Neural crest cell (in vitro differentiated cells): Measurements from ENCODE around the gene ANKRD28. TPM values are rescaled to one million over a fixed set of nuclear protein-coding genes. Genes with fewer than 3 reads are reported as not detected.

ENCODE experiments used
- DNase-seq: peaks from one replicate; pipeline ENCODE4 v3.0.0; 2021; ENCODE audit warnings: low read depth, mixed read lengths, low spot score
- H3K27ac Mint-ChIP-seq: one replicate; pipeline ENCODE4 v1.8.0; 2021; ENCODE audit warnings: mild to moderate bottlenecking, mixed read lengths; ENCODE audit not compliant: unreplicated experiment
- H3K27me3 Mint-ChIP-seq: 2 replicates; pipeline ENCODE4 v1.8.0; 2021; ENCODE audit warnings: low read depth, mild to moderate bottlenecking, mixed read lengths
- H3K36me3 Mint-ChIP-seq: 2 replicates; pipeline ENCODE4 v1.8.0; 2021; ENCODE audit warnings: low read depth, mild to moderate bottlenecking, mixed read lengths
- H3K4me1 Mint-ChIP-seq: 2 replicates; pipeline ENCODE4 v1.8.0; 2021; ENCODE audit warnings: mixed read lengths
- H3K4me3 Mint-ChIP-seq: one replicate; pipeline ENCODE4 v1.8.0; 2021; ENCODE audit warnings: mild to moderate bottlenecking, mixed read lengths
- H3K9me3 Mint-ChIP-seq: 2 replicates; pipeline ENCODE4 v1.8.0; 2021; ENCODE audit warnings: mixed read lengths
- total RNA-seq: library from RNA; stranded (reverse); gene quantifications from 2 replicates; pipeline ENCODE4 v1.2.1, GENCODE V29; 2021
- TF ChIP-seq, protein P1 (sequence below): fragments of 200-600 bp; sonication (generic); conservative IDR thresholded peaks from 2 replicates; pipeline ENCODE4 v1.5.0; 2021; ENCODE audit warnings: antibody characterized with exemption, mild to moderate bottlenecking

ANKRD28 gene
- total RNA-seq, 1 donor from 2014 or later, result 34.6 TPM

DNA sequence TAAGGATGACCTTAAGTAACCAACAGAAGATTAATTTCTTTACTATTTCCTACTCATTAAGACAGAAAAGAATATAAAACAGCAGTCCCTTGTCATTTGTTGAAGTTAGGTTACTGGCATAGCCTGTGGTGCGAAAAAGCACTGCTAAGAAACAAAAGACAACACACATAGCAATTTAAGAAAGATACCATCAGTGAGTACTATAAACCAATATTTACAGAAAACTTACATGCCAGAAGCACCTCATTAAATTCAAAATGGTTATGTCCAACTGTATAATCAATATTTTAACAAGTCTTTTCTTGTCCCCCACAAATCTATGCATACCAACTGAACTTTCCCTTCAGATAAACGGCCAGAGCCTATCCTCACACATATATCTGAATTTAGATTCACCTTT is 42.0 kb downstream of the ANKRD28 start:
- no peaks in the 10 kb centered on the region for H3K27me3 Mint-ChIP-seq
- H3K4me3 Mint-ChIP-seq, result no peak overlapping the region
- TF ChIP-seq, protein P1, sequence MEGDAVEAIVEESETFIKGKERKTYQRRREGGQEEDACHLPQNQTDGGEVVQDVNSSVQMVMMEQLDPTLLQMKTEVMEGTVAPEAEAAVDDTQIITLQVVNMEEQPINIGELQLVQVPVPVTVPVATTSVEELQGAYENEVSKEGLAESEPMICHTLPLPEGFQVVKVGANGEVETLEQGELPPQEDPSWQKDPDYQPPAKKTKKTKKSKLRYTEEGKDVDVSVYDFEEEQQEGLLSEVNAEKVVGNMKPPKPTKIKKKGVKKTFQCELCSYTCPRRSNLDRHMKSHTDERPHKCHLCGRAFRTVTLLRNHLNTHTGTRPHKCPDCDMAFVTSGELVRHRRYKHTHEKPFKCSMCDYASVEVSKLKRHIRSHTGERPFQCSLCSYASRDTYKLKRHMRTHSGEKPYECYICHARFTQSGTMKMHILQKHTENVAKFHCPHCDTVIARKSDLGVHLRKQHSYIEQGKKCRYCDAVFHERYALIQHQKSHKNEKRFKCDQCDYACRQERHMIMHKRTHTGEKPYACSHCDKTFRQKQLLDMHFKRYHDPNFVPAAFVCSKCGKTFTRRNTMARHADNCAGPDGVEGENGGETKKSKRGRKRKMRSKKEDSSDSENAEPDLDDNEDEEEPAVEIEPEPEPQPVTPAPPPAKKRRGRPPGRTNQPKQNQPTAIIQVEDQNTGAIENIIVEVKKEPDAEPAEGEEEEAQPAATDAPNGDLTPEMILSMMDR, result no peak
- no peak overlapping the region for H3K27ac Mint-ChIP-seq
- H3K9me3 Mint-ChIP-seq, result no peaks in the 10 kb centered on the region
- no peak for DNase-seq
- peaks cover 3% of the 10 kb centered on the region for H3K36me3 Mint-ChIP-seq
- peaks cover 13% of the 10 kb centered on the region for H3K4me1 Mint-ChIP-seq

DNA sequence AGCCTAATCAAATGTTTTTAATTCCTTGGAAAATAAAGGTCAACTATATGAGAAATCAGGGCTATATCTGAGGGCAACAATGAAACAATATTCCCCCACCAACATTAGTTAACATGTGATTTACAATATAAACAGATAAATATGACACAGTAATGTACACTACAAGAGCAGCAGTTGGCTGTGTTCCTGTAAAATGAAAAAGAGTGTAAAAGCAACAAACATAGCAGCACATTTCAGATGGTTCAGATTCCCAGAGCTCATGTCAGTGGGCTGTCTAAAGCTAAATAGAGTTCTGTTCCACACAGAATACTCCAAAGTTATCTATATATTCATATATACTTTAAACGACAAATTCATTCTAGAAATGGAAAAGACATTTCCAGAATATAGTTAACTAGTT is 42.6 kb downstream of the ANKRD28 start:
- TF ChIP-seq, protein P1, result no peak
- Mint-ChIP-seq H3K27me3 (no peaks in the 10 kb centered on the region), H3K36me3 (peaks cover 3% of the 10 kb centered on the region), H3K4me1 (peaks cover 13% of the 10 kb centered on the region), H3K9me3 (no peaks in the 10 kb centered on the region), H3K27ac (no peak overlapping the region), H3K4me3 (no peak overlapping the region)
- DNase-seq, result no peak

DNA sequence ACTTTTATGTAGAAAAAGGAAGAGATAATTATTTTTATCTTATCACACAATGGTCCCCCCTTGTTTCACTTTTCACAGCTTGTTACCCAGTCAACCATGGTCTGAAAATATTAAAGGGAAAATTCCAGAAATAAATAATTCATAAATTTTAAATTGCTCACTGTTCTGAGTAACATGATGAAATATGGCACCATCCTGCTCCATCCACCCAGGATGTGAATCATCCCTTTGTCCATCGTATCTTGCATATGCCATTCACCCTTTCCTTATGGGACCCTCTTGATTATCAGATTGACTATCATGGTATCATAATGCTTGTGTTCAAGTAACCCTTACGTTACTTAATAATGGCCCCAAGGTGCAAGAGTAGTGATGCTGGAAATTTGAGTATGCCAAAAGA is 43.7 kb downstream of the ANKRD28 start:
- Mint-ChIP-seq H3K27me3 (no peaks in the 10 kb centered on the region), H3K4me1 (peaks cover 13% of the 10 kb centered on the region), H3K36me3 (peaks cover 10% of the 10 kb centered on the region)

DNA sequence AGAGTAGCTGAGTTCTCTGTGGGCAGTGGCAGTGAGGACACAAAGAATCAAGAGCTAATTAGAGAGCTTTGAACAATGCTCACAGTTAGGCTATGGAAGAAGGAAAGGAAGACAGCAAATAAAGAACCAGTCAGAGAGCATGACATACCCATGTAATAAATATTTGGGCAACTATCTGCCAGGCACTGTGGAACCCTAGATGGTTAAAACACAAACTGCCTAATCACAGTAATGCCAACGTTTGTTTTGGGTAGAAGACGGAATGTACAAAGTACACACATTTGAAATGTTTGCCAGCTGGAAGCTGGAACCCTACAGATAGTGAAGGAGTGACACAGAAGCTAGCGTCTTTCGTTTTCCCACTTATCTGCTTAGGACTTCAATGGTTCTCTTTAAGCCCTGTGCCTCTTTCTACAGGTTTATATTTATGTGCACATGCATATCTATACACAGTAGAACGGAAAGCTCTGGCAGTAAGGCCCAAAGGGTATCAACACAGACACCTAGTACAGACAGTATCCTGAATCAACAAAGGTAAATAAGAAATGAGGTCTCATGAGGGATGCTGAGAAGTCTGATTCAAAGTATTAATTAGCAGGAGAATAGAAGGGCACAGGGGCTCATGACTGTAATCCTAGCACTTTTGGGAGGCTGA is 44.6 kb downstream of the ANKRD28 start:
- Mint-ChIP-seq H3K36me3 (peaks cover 16% of the 10 kb centered on the region), H3K27me3 (no peaks in the 10 kb centered on the region), H3K9me3 (peaks cover 3% of the 10 kb centered on the region), H3K27ac (no peak overlapping the region), H3K4me3 (no peak overlapping the region), H3K4me1 (peaks cover 13% of the 10 kb centered on the region)
- no peak for DNase-seq
- TF ChIP-seq, protein P1, result no peak

More for the DNA sequence above, 43.7 kb downstream of the ANKRD28 start:
- Mint-ChIP-seq H3K4me3 (no peak overlapping the region), H3K9me3 (no peaks in the 10 kb centered on the region), H3K27ac (no peak overlapping the region)
- DNase-seq, result no peak
- TF ChIP-seq, protein P1, result no peak

DNA sequence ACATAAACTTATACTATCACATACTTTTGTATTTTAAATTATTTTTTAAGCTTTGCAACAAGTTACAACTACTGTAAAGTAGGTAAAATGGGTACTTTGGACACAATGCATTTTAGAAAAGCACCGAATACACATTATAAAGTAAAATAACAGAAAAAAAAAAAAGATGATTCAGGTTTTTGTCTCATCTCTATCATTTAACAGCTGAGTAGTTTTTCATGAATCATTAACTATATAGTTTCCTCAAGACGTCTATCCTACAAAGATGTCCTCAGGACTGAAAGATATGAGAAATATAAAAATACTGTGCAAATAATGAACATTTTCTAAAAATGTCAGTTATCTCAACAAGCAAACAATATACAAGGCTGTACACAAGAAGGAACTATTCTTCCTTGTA is 46.9 kb downstream of the ANKRD28 start:
- H3K4me3 Mint-ChIP-seq, result no peak overlapping the region
- no peak overlapping the region for H3K27ac Mint-ChIP-seq
- peaks cover 9% of the 10 kb centered on the region for H3K9me3 Mint-ChIP-seq
- H3K36me3 Mint-ChIP-seq, result peaks cover 36% of the 10 kb centered on the region
- DNase-seq, result no peak
- TF ChIP-seq, protein P1, result no peak
- H3K4me1 Mint-ChIP-seq, result peaks cover 2% of the 10 kb centered on the region
- H3K27me3 Mint-ChIP-seq, result no peaks in the 10 kb centered on the region
